Neural progenitor cell (in vitro differentiated cells): ENCODE data around the gene PLGLB2.
"Not testable (repeated sequence)": the region's sequence is repeated elsewhere in the genome, so short reads cannot be mapped to it uniquely, and the experiment has no call there.

Experiments used
- CTCF ChIP-seq: fragments of 200-600 bp; sonication (generic); IDR thresholded peaks from 2 replicates; pipeline ENCODE4 v1.5.1; 2017; ENCODE audit warnings: antibody characterized with exemption, mild to moderate bottlenecking
- EZH2 ChIP-seq: fragments of 200-600 bp; sonication (generic); IDR thresholded peaks from 2 replicates; pipeline ENCODE4 v1.6.1; 2017; ENCODE audit warnings: antibody characterized with exemption, mild to moderate bottlenecking, moderate library complexity
- EZH2phosphoT487 ChIP-seq: fragments of 200-600 bp; sonication (generic); IDR thresholded peaks from 2 replicates; pipeline ENCODE4 v1.6.1; 2017; ENCODE audit warnings: antibody characterized with exemption

GRCh38 chr2:87748524-87748923, 637 bp downstream of the PLGLB2 start:
- not testable (repeated sequence) for TF ChIP-seq CTCF, EZH2phosphoT487, EZH2
